HL-60/S4 treated with phorbol 12-myristate 13-acetate at 8.2 ng/mL for 4 days and 3 days (cell line): ENCODE results near the gene TOR1B.

Experiments
- in situ Hi-C: fragments of 300-500 bp; cut with MboI; formaldehyde crosslinking; loops from 2 replicates; pipeline ENCODE4 v1.15.0; 2022; ENCODE audit warnings: low sequenced_read_pairs

The TOR1B gene

GRCh38 chr9:129776096-129776495 lies 26.9 kb upstream of the TOR1B start:
- in situ Hi-C loops: loop anchor here (25.0 kb wide), 1 partner anchor 639 kb away; no protein-coding TSS in a partner anchor

- in situ Hi-C loops: loop anchor here (25.0 kb wide), 1 partner anchor 639 kb away; no protein-coding TSS in a partner anchor
These were observed 26.4 kb upstream of the TOR1B start for GRCh38 chr9:129776566-129776937.

GRCh38 chr9:129776938-129777768 lies 25.8 kb upstream of the TOR1B start:
- in situ Hi-C loops: loop anchor here (25.0 kb wide), 1 partner anchor 640 kb away; no protein-coding TSS in a partner anchor

- in situ Hi-C loops: loop anchor here (25.0 kb wide), 1 partner anchor 640 kb away; no protein-coding TSS in a partner anchor
These were observed 25.2 kb upstream of the TOR1B start for GRCh38 chr9:129777769-129778130.

- in situ Hi-C loops: loop anchor here (25.0 kb wide), 1 partner anchor 641 kb away; no protein-coding TSS in a partner anchor
These were observed 24.5 kb upstream of the TOR1B start for GRCh38 chr9:129778469-129778868.

- in situ Hi-C loops: loop anchor here (5.0 to 25.0 kb wide), 3 partner anchors 42 to 642 kb away; no protein-coding TSS in a partner anchor
These were observed 23.3 kb upstream of the TOR1B start for GRCh38 chr9:129779560-129780190.

- in situ Hi-C loops: loop anchor here (5.0 to 25.0 kb wide), 3 partner anchors 44 to 644 kb away; no protein-coding TSS in a partner anchor
These were observed 21.9 kb upstream of the TOR1B start for GRCh38 chr9:129781131-129781530.

- in situ Hi-C loops: loop anchor here (5.0 to 25.0 kb wide), 3 partner anchors 45 to 645 kb away; no protein-coding TSS in a partner anchor
These were observed 21.0 kb upstream of the TOR1B start for GRCh38 chr9:129781981-129782380.

GRCh38 chr9:129783516-129784361 lies 19.2 kb upstream of the TOR1B start:
- in situ Hi-C loops: loop anchor here (5.0 to 25.0 kb wide), 3 partner anchors 46 to 646 kb away; no protein-coding TSS in a partner anchor

GRCh38 chr9:129784970-129785369 lies 18.0 kb upstream of the TOR1B start:
- in situ Hi-C loops: loop anchor here (5.0 to 25.0 kb wide), 3 partner anchors 48 to 648 kb away; no protein-coding TSS in a partner anchor

- in situ Hi-C loops: loop anchor here (10.0 to 25.0 kb wide), 2 partner anchors 151 to 649 kb away; no protein-coding TSS in a partner anchor
These were observed 17.1 kb upstream of the TOR1B start for GRCh38 chr9:129785866-129786265.

GRCh38 chr9:129786481-129786880 lies 16.5 kb upstream of the TOR1B start:
- in situ Hi-C loops: loop anchor here (10.0 to 25.0 kb wide), 2 partner anchors 152 to 649 kb away; no protein-coding TSS in a partner anchor

- in situ Hi-C loops: loop anchor here (25.0 kb wide), 1 partner anchor 657 kb away; no protein-coding TSS in a partner anchor
These were observed 8.4 kb upstream of the TOR1B start for GRCh38 chr9:129794549-129794948.

- in situ Hi-C loops: loop anchor here (25.0 kb wide), 1 partner anchor 659 kb away; no protein-coding TSS in a partner anchor
These were observed 7.0 kb upstream of the TOR1B start for GRCh38 chr9:129796029-129796428.

GRCh38 chr9:129798973-129799372 lies 4.0 kb upstream of the TOR1B start:
- in situ Hi-C loops: loop anchor here (25.0 kb wide), 1 partner anchor 662 kb away; no protein-coding TSS in a partner anchor

- in situ Hi-C loops: no loop called here
These were observed 1.5 kb upstream of the TOR1B start for GRCh38 chr9:129801504-129801903.

- in situ Hi-C loops: no loop called here
These were observed 684 bp downstream of the TOR1B start for GRCh38 chr9:129803676-129804060.

GRCh38 chr9:129806061-129806460 lies 3.1 kb downstream of the TOR1B start:
- in situ Hi-C loops: no loop called here

- in situ Hi-C loops: no loop called here
These were observed 6.4 kb downstream of the TOR1B start for GRCh38 chr9:129809346-129809745.

GRCh38 chr9:129810116-129810515 lies 7.1 kb downstream of the TOR1B start:
- in situ Hi-C loops: no loop called here
